IMR-90 (cell line): Measurements from ENCODE around the gene RAB15. TPM values are rescaled to one million over a fixed set of nuclear protein-coding genes. Genes with fewer than 3 reads are reported as not detected.

Experiments used
- ATAC-seq: fragments of 200-7000 bp; cut with Tn5 transposase; 2 replicates; pipeline ENCODE4 v1.9.1; 2020; ENCODE audit warnings: low read depth, mild to moderate bottlenecking, moderate library complexity
- BruUV-seq: library from RNA; stranded (reverse); fragments of 400-500 nt; replicated peaks from 2 replicates; lab custom pipeline; 2021; lab: Mats Ljungman, UMichigan
- CTCF ChIA-PET: fragments of 300-600 bp; formaldehyde crosslinking; extraction: SDS; loops from one replicate; lab custom pipeline; 2021; ENCODE audit warnings: antibody characterized with exemption; lab: Yijun Ruan, JAX
- POLR2A ChIA-PET: fragments of 300-600 bp; sonication (Branson Sonifier 250); formaldehyde crosslinking; loops from one replicate; lab custom pipeline; 2022; ENCODE audit warnings: antibody characterized with exemption; ENCODE audit not compliant: unreplicated experiment; lab: Charles Lee
- DNase-seq: peaks from one replicate; pipeline ENCODE4 v3.0.0; 2013
- H2AFZ ChIP-seq: replicated peaks from 2 replicates; pipeline ENCODE3; 2013; ENCODE audit warnings: low read length, mild to moderate bottlenecking; ENCODE audit not compliant: poor library complexity
- H2AK5ac ChIP-seq: 2 replicates; pipeline ENCODE4 v1.6.1; 2013; ENCODE audit warnings: low read depth, low read length, inconsistent platforms
- H2AK9ac ChIP-seq: replicated peaks from 2 replicates; pipeline ENCODE3; 2013; ENCODE audit warnings: mild to moderate bottlenecking, low read depth, low read length, moderate library complexity; ENCODE audit not compliant: poor library complexity
- H2BK120ac ChIP-seq: 2 replicates; pipeline ENCODE4 v1.6.1; 2013; ENCODE audit warnings: low read depth, low read length, inconsistent platforms
- H2BK15ac ChIP-seq: 3 replicates; pipeline ENCODE4 v1.6.1; 2013; ENCODE audit warnings: low read depth, low read length, inconsistent platforms
- H2BK20ac ChIP-seq: 2 replicates; pipeline ENCODE4 v1.6.1; 2013; ENCODE audit warnings: low read depth, mild to moderate bottlenecking, inconsistent platforms, low read length, moderate library complexity
- H2BK5ac ChIP-seq: 2 replicates; pipeline ENCODE4 v1.6.1; 2013; ENCODE audit warnings: mild to moderate bottlenecking, low read depth, low read length, inconsistent platforms; ENCODE audit not compliant: poor library complexity, severe bottlenecking
- H3K14ac ChIP-seq: replicated peaks from 2 replicates; pipeline ENCODE4 v1.6.1; 2013; ENCODE audit warnings: low read depth, low read length, inconsistent platforms
- H3K18ac ChIP-seq: 2 replicates; pipeline ENCODE4 v1.6.1; 2013; ENCODE audit warnings: low read depth, low read length, control low read depth
- H3K23ac ChIP-seq: 2 replicates; pipeline ENCODE4 v1.6.1; 2013; ENCODE audit warnings: low read depth, low read length, inconsistent platforms
- H3K27ac ChIP-seq: 2 replicates; pipeline ENCODE4 v1.5.1; 2013; ENCODE audit warnings: mild to moderate bottlenecking, control low read depth, low read length; ENCODE audit not compliant: insufficient read depth
- H3K27me3 ChIP-seq: 2 replicates; pipeline ENCODE4 v1.6.1; 2013; ENCODE audit warnings: low read length; ENCODE audit not compliant: control insufficient read depth, insufficient read depth
- H3K36me3 ChIP-seq: 2 replicates; pipeline ENCODE4 v1.6.1; 2013; ENCODE audit warnings: low read length, mixed read lengths; ENCODE audit not compliant: control insufficient read depth, insufficient read depth
- H3K4ac ChIP-seq: 2 replicates; pipeline ENCODE4 v1.6.1; 2013; ENCODE audit warnings: low read depth, low read length, inconsistent platforms
- H3K4me1 ChIP-seq: 2 replicates; pipeline ENCODE4 v1.6.1; 2013; ENCODE audit warnings: low read length, mixed read lengths; ENCODE audit not compliant: control insufficient read depth, insufficient read depth
- H3K4me2 ChIP-seq: 2 replicates; pipeline ENCODE4 v1.6.1; 2013; ENCODE audit warnings: low read depth, mild to moderate bottlenecking, control low read depth, low read length, moderate library complexity
- H3K4me3 ChIP-seq: 2 replicates; pipeline ENCODE4 v1.5.1; 2013; ENCODE audit warnings: low read depth, mild to moderate bottlenecking, control low read depth, low read length, moderate library complexity; ENCODE audit not compliant: insufficient read depth
- H3K56ac ChIP-seq: 2 replicates; pipeline ENCODE4 v1.6.1; 2013; ENCODE audit warnings: low read length, inconsistent platforms; ENCODE audit not compliant: insufficient read depth; ENCODE audit errors: extremely low read depth
- H3K79me1 ChIP-seq, 2 experiments: 2 replicates each; pipeline ENCODE4 v1.6.1; 2013; ENCODE audit warnings: low read length in 2 of 2, inconsistent platforms in 1 of 2, low read depth in 1 of 2
- H3K9ac ChIP-seq: 2 replicates; pipeline ENCODE4 v1.6.1; 2013; ENCODE audit warnings: low read depth, low read length, control low read depth
- H3K9me1 ChIP-seq: 2 replicates; pipeline ENCODE4 v1.6.1; 2013; ENCODE audit warnings: low read length, inconsistent platforms; ENCODE audit not compliant: insufficient read depth
- H3K9me3 ChIP-seq: 2 replicates; pipeline ENCODE4 v1.6.1; 2013; ENCODE audit warnings: low read length; ENCODE audit not compliant: control insufficient read depth, insufficient read depth
- H4K20me1 ChIP-seq: 2 replicates; pipeline ENCODE4 v1.6.1; 2013; ENCODE audit warnings: low read length, inconsistent platforms; ENCODE audit not compliant: insufficient read depth
- H4K5ac ChIP-seq: 2 replicates; pipeline ENCODE4 v1.6.1; 2013; ENCODE audit warnings: mild to moderate bottlenecking, low read depth, low read length, control low read depth
- H4K8ac ChIP-seq, 2 experiments: 2 replicates each; pipeline ENCODE4 v1.6.1; 2013; ENCODE audit warnings: low read depth in 2 of 2, low read length in 2 of 2, control low read depth in 1 of 2, inconsistent platforms in 1 of 2
- H4K91ac ChIP-seq: 2 replicates; pipeline ENCODE4 v1.6.1; 2013; ENCODE audit warnings: low read depth, low read length, inconsistent platforms; ENCODE audit not compliant: insufficient read depth
- BHLHE40 ChIP-seq: fragments of 150-350 bp; IDR thresholded peaks from 2 replicates; pipeline ENCODE4 v1.6.1; 2016; ENCODE audit warnings: mild to moderate bottlenecking, low read depth, low read length
- CEBPB ChIP-seq: IDR thresholded peaks from 2 replicates; pipeline ENCODE4 v1.6.1; 2012; ENCODE audit warnings: low read depth, low read length, improper control_type of control experiment
- CHD1 ChIP-seq: IDR thresholded peaks from 2 replicates; pipeline ENCODE4 v1.6.1; 2012; ENCODE audit warnings: low read depth, low read length, improper control_type of control experiment
- FOS ChIP-seq: fragments of 150-350 bp; IDR thresholded peaks from 2 replicates; pipeline ENCODE4 v1.6.1; 2016; ENCODE audit warnings: low read depth, low read length
- MAFK ChIP-seq: IDR thresholded peaks from 2 replicates; pipeline ENCODE4 v1.6.1; 2012; ENCODE audit warnings: low read depth, low read length, improper control_type of control experiment
- MAZ ChIP-seq: IDR thresholded peaks from 2 replicates; pipeline ENCODE4 v1.6.1; 2012; ENCODE audit warnings: low read depth, mild to moderate bottlenecking, low read length, improper control_type of control experiment, moderate library complexity, borderline replicate concordance
- MXI1 ChIP-seq: IDR thresholded peaks from 2 replicates; pipeline ENCODE4 v1.6.1; 2012; ENCODE audit warnings: low read depth, mild to moderate bottlenecking, low read length, moderate library complexity, borderline replicate concordance
- NFE2L2 ChIP-seq: fragments of 150-350 bp; IDR thresholded peaks from 2 replicates; pipeline ENCODE4 v1.6.1; 2016; ENCODE audit warnings: low read depth, mild to moderate bottlenecking, low read length
- POLR2A ChIP-seq: IDR thresholded peaks from 2 replicates; pipeline ENCODE4 v1.6.1; 2012; ENCODE audit warnings: mild to moderate bottlenecking, low read depth, low read length
- RAD21 ChIP-seq: IDR thresholded peaks from 2 replicates; pipeline ENCODE4 v1.6.1; 2012; ENCODE audit warnings: low read length, improper control_type of control experiment
- RCOR1 ChIP-seq: IDR thresholded peaks from 2 replicates; pipeline ENCODE4 v1.6.1; 2012; ENCODE audit warnings: mild to moderate bottlenecking, low read length, improper control_type of control experiment; ENCODE audit not compliant: insufficient replicate concordance
- RFX5 ChIP-seq: IDR thresholded peaks from 2 replicates; pipeline ENCODE4 v1.8.0; 2012; ENCODE audit warnings: low read depth, mild to moderate bottlenecking, low read length, moderate library complexity
- SMC3 ChIP-seq: fragments of 150-350 bp; IDR thresholded peaks from 2 replicates; pipeline ENCODE4 v1.6.1; 2016; ENCODE audit warnings: low read depth, mild to moderate bottlenecking, antibody characterized with exemption, low read length, moderate library complexity
- WGBS, 2 experiments: methylation state at CpG; one replicate each; pipeline versions ENCODE4 v1.1.5 to v1.1.7; 2013; ENCODE audit warnings: missing lambda C conversion rate in 2 of 2; ENCODE audit not compliant: insufficient read length in 1 of 2; ENCODE audit errors: extremely low coverage in 2 of 2; 5-methylcytosine and 5-hydroxymethylcytosine counted together
- dilution Hi-C: fragments of 300-500 bp; cut with HindIII; formaldehyde crosslinking; loops from one replicate; pipeline ENCODE4 v1.14.3; 2018; ENCODE audit warnings: low sequenced_read_pairs; ENCODE audit not compliant: unreplicated experiment
- in situ Hi-C: fragments of 300-500 bp; cut with MboI; formaldehyde crosslinking; loops from 3 replicates; pipeline ENCODE4 v1.14.3; 2019; ENCODE audit warnings: low sequenced_read_pairs, inconsistent platforms, mixed read lengths
- intact Hi-C: fragments of 100-400 bp; cut with micrococcal nuclease; formaldehyde crosslinking; loops from 2 replicates; pipeline ENCODE4 v1.10.0; 2022
- polyA plus RNA-seq, 3 experiments: library from polyadenylated mRNA; depleted of rRNA; stranded (reverse); fragments of >200 nt; gene quantifications; 2 replicates each; pipeline ENCODE4 v1.2.3, GENCODE V29; 2012; ENCODE audit warnings: low replicate concordance in 1 of 3
- total RNA-seq: library from RNA; depleted of rRNA; stranded (reverse); fragments of >200 nt; gene quantifications from 2 replicates; pipeline ENCODE4 v1.2.3, GENCODE V29; 2012
- TF ChIP-seq, protein P1 (sequence below): fragments of 150-350 bp; IDR thresholded peaks from 2 replicates; pipeline ENCODE4 v1.6.1; 2017; ENCODE audit warnings: mild to moderate bottlenecking, antibody characterized with exemption, low read length, low read depth
- TF ChIP-seq, protein P2 (sequence below): fragments of 150-350 bp; IDR thresholded peaks from 2 replicates; pipeline ENCODE4 v1.6.1; 2016; ENCODE audit warnings: low read depth, mild to moderate bottlenecking, low read length, moderate library complexity, borderline replicate concordance
- TF ChIP-seq, protein P3 (sequence below): conservative IDR thresholded peaks from 2 replicates; pipeline ENCODE4 v1.5.1; 2012; ENCODE audit warnings: mild to moderate bottlenecking, low read depth, low read length, improper control_type of control experiment

The RAB15 gene
- total and polyA plus RNA-seq, 2 of the 4 experiments (the other 2 are of a cell fraction), result 3.4 to 7.8 TPM

DNA sequence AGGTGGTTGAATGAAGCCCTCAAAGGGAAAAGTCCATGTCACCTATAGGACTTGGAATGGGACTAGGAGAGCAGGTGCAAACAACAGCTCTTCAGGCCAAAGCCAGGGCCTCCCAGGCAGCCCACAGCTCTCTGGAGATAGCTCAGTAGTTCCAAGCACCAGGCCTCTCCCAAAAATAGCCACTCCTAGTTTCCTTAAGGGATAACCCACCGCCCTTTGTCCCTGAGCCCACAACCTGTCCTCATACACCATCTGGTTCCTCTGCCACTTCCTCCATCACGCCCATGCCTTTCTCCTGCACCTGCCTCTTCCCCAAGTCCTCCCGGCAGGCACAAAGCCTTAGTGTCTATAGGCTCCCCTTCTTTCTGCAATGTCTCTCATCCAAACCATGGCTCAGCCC, 2.1 kb downstream of the RAB15 start:
- Histone ChIP-seq H4K91ac (no peak overlapping the region), H3K79me1 (no peaks in the 10 kb centered on the region; a peak in 2 of 4 replicates), H3K18ac (no peak overlapping the region), H2AK5ac (no peak overlapping the region), H3K27ac (no peak overlapping the region), H3K14ac (no peak overlapping the region), H3K27me3 (no peaks in the 10 kb centered on the region), H3K9ac (no peak overlapping the region), H2BK20ac (no peak overlapping the region), H2BK120ac (no peak overlapping the region), H3K23ac (no peak overlapping the region), H2BK15ac (no peak overlapping the region), H4K8ac (no peak overlapping the region), H3K56ac (no peak overlapping the region), H3K9me1 (no peaks in the 10 kb centered on the region), H2AK9ac (no peak overlapping the region), H3K4me3 (no peak overlapping the region), H3K9me3 (no peaks in the 10 kb centered on the region), H2BK5ac (no peak overlapping the region), H3K36me3 (no peaks in the 10 kb centered on the region; the same call in 1 of the 2 replicates), H2AFZ (no peak overlapping the region), H3K4me2 (no peak overlapping the region), H4K20me1 (no peaks in the 10 kb centered on the region), H4K5ac (no peak overlapping the region), H3K4ac (no peak overlapping the region), H3K4me1 (peaks cover 6% of the 10 kb centered on the region)
- dilution Hi-C loops, result no loop called here
- ATAC-seq (no peak), DNase-seq (no peak)
- CTCF ChIA-PET, result no interaction called here
- in situ Hi-C loops, result no loop called here
- no CpG with 5 or more reads among the region's 3 CpGs for WGBS, 2 experiments
- TF ChIP-seq, protein P1, sequence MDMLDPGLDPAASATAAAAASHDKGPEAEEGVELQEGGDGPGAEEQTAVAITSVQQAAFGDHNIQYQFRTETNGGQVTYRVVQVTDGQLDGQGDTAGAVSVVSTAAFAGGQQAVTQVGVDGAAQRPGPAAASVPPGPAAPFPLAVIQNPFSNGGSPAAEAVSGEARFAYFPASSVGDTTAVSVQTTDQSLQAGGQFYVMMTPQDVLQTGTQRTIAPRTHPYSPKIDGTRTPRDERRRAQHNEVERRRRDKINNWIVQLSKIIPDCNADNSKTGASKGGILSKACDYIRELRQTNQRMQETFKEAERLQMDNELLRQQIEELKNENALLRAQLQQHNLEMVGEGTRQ, result no peak
- TF ChIP-seq BHLHE40, result no peak
- no peak for TF ChIP-seq CHD1
- TF ChIP-seq, protein P2, sequence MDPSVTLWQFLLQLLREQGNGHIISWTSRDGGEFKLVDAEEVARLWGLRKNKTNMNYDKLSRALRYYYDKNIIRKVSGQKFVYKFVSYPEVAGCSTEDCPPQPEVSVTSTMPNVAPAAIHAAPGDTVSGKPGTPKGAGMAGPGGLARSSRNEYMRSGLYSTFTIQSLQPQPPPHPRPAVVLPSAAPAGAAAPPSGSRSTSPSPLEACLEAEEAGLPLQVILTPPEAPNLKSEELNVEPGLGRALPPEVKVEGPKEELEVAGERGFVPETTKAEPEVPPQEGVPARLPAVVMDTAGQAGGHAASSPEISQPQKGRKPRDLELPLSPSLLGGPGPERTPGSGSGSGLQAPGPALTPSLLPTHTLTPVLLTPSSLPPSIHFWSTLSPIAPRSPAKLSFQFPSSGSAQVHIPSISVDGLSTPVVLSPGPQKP, result no peak
- TF ChIP-seq POLR2A, result no peak
- TF ChIP-seq SMC3, result no peak
- TF ChIP-seq, protein P3, sequence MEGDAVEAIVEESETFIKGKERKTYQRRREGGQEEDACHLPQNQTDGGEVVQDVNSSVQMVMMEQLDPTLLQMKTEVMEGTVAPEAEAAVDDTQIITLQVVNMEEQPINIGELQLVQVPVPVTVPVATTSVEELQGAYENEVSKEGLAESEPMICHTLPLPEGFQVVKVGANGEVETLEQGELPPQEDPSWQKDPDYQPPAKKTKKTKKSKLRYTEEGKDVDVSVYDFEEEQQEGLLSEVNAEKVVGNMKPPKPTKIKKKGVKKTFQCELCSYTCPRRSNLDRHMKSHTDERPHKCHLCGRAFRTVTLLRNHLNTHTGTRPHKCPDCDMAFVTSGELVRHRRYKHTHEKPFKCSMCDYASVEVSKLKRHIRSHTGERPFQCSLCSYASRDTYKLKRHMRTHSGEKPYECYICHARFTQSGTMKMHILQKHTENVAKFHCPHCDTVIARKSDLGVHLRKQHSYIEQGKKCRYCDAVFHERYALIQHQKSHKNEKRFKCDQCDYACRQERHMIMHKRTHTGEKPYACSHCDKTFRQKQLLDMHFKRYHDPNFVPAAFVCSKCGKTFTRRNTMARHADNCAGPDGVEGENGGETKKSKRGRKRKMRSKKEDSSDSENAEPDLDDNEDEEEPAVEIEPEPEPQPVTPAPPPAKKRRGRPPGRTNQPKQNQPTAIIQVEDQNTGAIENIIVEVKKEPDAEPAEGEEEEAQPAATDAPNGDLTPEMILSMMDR, result no peak
- no peak for TF ChIP-seq FOS
- no peak for TF ChIP-seq RFX5
- TF ChIP-seq MXI1, result no peak
- no peak for TF ChIP-seq MAFK
- TF ChIP-seq RCOR1, result no peak
- no peak for TF ChIP-seq CEBPB
- no peak for TF ChIP-seq MAZ
- TF ChIP-seq RAD21, result no peak
- no peak for TF ChIP-seq NFE2L2
- BruUV-seq, result no TSS peak
- POLR2A ChIA-PET, result no interaction called here
- intact Hi-C loops, result no loop called here
